Activated CD4-positive, alpha-beta memory T cell treated with anti-CD3 and anti-CD28 coated beads for 36 hours (primary cell): ENCODE data around the gene FAM9B. TPM values are rescaled to one million over a fixed set of nuclear protein-coding genes. Genes with fewer than 3 reads are reported as not detected.

Experiments used
- total RNA-seq, 2 experiments: library from RNA; stranded (reverse); gene quantifications; one replicate each; pipeline ENCODE4 v1.2.3, GENCODE V29; 2021

Gene FAM9B
- total RNA-seq, 2 experiments from 2014 or later: not detected

Other genes with a start within 250 kb of the FAM9B start
- not detected for gene FAM9A, start 232.7 kb downstream of the FAM9B start, total RNA-seq